ENCODE measurements around the gene BRWD1. TPM values are rescaled to one million over a fixed set of nuclear protein-coding genes. Genes with fewer than 3 reads are reported as not detected.

Gene BRWD1
- total RNA-seq, 3 donors from 2014 or later (not counting 1 experiment from before 2014, with no cell fraction given) = 92.0 to 93.8 (median 93.3) TPM

DNA sequence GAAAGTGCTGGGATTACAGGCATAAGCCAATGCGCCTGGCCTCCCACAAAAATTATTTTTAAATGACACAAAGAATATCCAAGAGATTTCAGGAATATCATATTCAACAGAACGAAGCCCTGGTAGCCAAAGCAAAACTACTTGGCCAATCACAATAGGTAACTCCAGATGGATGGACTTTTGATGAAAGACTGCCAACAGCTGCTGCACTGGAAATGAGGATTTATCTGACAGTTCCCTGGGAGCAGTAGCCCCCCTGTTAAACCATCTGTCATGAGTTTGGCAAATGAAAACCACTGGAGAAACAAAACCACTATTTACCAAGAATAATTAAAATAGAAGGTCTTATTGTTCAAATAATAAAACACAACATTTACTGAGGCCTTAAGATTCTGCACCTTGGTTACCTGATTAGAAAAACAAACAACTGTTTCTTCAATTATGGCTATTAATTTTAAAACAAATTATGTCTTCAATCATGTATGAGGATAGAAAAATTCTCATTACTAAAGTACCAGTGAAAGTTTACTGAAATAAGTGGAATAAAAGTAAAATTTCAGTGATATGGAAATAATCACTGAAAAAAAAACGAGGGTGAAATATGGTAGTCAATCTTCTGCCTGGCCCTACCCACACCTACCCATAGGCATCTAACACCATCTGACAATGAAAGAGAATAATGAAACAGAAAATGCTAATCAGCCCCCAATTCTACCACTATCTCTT lies 95.9 kb downstream of the BRWD1 start:
- Mint-ChIP-seq H3K36me3 (peaks cover 13% of the 10 kb centered on the region), H3K9me3 (no peaks in the 10 kb centered on the region), H3K27me3 (ENCODE audit: low read depth in 2 of 2) (no peaks in the 10 kb centered on the region), H3K4me1 (no peaks in the 10 kb centered on the region), H3K27ac (no peak overlapping the region), H3K4me3 (no peak overlapping the region)
- DNase-seq (no peak), ATAC-seq (no peak)
- TF ChIP-seq CTCF (IDR thresholded peaks at IDR 0.05) = no peak
- Histone ChIP-seq H3K4me3 (ENCODE audit: low read length) (no peak overlapping the region), H3K27ac (ENCODE audit: low read length) (no peak overlapping the region), H3K4me1 (ENCODE audit: control insufficient read depth, insufficient read depth, low read length) (no peaks in the 10 kb centered on the region), H3K9me3 (ENCODE audit: control insufficient read depth, insufficient read depth, low read length) (no peaks in the 10 kb centered on the region), H3K27me3 (ENCODE audit: control insufficient read depth, insufficient read depth, low read length) (no peaks in the 10 kb centered on the region), H3K36me3 (ENCODE audit: control insufficient read depth, insufficient read depth, low read length) (peaks cover 62% of the 10 kb centered on the region)
- 97% methylated on average over 2 of the region's 3 CpGs for WGBS (ENCODE audit: insufficient coverage)
- intact Hi-C loops (cut with micrococcal nuclease) = no loop called here

- Histone ChIP-seq H3K27ac (ENCODE audit: low read length) (no peak overlapping the region), H3K4me1 (ENCODE audit: control insufficient read depth, insufficient read depth, low read length) (no peaks in the 10 kb centered on the region), H3K36me3 (ENCODE audit: control insufficient read depth, insufficient read depth, low read length) (peaks cover 65% of the 10 kb centered on the region), H3K27me3 (ENCODE audit: control insufficient read depth, insufficient read depth, low read length) (no peaks in the 10 kb centered on the region), H3K4me3 (ENCODE audit: low read length) (no peak overlapping the region), H3K9me3 (ENCODE audit: control insufficient read depth, insufficient read depth, low read length) (no peaks in the 10 kb centered on the region)
- WGBS (ENCODE audit: insufficient coverage) = 90% methylated on average over 2 of the region's 2 CpGs
- no peak for TF ChIP-seq CTCF (IDR thresholded peaks at IDR 0.05)
- DNase-seq (no peak), ATAC-seq (no peak)
- H3K36me3 Mint-ChIP-seq = peaks cover 10% of the 10 kb centered on the region
- H3K4me1 Mint-ChIP-seq = no peaks in the 10 kb centered on the region
- H3K27ac Mint-ChIP-seq = no peak overlapping the region
- H3K27me3 Mint-ChIP-seq (ENCODE audit: low read depth in 2 of 2) = no peaks in the 10 kb centered on the region
- intact Hi-C loops (cut with micrococcal nuclease) = no loop called here
- no peak overlapping the region for H3K4me3 Mint-ChIP-seq
- no peaks in the 10 kb centered on the region for H3K9me3 Mint-ChIP-seq
Observed at GRCh38 chr21:39216290-39216689, 97.1 kb downstream of the BRWD1 start.

DNA sequence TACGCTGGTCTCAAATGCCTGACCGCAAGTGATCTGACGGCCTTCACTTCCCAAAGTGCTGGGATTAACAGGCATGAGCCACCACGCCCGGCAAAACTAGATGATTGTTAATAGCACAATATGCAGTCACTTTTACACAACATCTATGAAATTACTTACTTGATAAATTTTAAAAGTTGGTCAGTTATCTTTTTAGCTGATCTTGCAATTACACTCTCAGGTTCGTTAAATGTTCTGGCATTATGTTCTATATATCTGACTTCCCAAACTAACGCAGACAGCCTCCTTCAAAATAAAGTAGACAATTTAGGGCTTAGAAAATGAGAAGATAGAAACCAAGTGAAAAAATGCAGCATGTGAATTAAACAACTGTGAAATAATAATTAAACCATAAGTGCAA lies 98.4 kb downstream of the BRWD1 start:
- Mint-ChIP-seq H3K27ac (no peak overlapping the region), H3K9me3 (no peaks in the 10 kb centered on the region)
- DNase-seq = no peak

More for the DNA sequence above, 98.4 kb downstream of the BRWD1 start:
- H3K27me3 ChIP-seq (ENCODE audit: control insufficient read depth, insufficient read depth, low read length) = no peaks in the 10 kb centered on the region
- no peak for TF ChIP-seq CTCF (IDR thresholded peaks at IDR 0.05)
- no peaks in the 10 kb centered on the region for H3K9me3 ChIP-seq (ENCODE audit: control insufficient read depth, insufficient read depth, low read length)
- ATAC-seq = no peak
- intact Hi-C loops (cut with micrococcal nuclease) = no loop called here
- no peak overlapping the region for H3K4me3 Mint-ChIP-seq
- 97% methylated on average over 3 of the region's 7 CpGs for WGBS (ENCODE audit: insufficient coverage)
- H3K27me3 Mint-ChIP-seq (ENCODE audit: low read depth in 2 of 2) = no peaks in the 10 kb centered on the region
- peaks cover 10% of the 10 kb centered on the region for H3K36me3 Mint-ChIP-seq
- peaks cover 73% of the 10 kb centered on the region for H3K36me3 ChIP-seq (ENCODE audit: control insufficient read depth, insufficient read depth, low read length)
- H3K27ac ChIP-seq (ENCODE audit: low read length) = no peak overlapping the region
- no peaks in the 10 kb centered on the region for H3K4me1 ChIP-seq (ENCODE audit: control insufficient read depth, insufficient read depth, low read length)
- peaks cover 0 to 5% of the 10 kb centered on the region in 2 donors for H3K4me1 Mint-ChIP-seq
- H3K4me3 ChIP-seq (ENCODE audit: low read length) = no peak overlapping the region

Data from natural killer cell (primary cell).